Measurements from ENCODE around the gene GALNT9. TPM values are rescaled to one million over a fixed set of nuclear protein-coding genes. Genes with fewer than 3 reads are reported as not detected.

GALNT9 gene
- total RNA-seq, 1 experiment from 2014 or later: not detected

DNA sequence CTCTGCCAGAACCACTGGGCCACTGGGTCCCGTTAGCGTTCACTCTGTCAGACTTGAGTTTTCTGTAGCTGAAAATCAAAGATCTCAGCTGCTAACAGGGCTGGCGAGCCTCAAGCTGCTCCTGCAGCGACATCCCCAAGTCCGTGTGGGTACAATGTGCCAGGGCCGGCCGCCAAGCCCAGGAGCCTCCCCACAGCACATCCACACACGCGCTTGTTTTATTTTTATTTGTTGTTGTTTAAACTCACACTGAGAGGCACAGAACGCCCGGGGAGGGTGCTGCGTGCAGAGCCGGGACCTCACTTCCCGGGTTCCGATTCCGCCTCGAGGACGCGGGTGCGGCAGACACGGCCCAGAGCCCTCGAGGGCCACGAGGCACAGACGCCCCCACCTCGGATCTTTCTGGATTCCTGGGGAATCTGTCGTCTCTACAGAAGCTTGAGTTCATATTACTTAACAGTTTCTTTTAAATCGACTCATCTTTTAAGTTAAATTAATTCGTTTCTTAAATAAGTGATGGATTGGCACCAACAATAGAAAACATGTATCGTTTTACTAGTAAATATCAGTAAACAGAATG, 9.3 kb downstream of the GALNT9 start:
- no peak for DNase-seq (ENCODE audit: low read depth, low spot score)

DNA sequence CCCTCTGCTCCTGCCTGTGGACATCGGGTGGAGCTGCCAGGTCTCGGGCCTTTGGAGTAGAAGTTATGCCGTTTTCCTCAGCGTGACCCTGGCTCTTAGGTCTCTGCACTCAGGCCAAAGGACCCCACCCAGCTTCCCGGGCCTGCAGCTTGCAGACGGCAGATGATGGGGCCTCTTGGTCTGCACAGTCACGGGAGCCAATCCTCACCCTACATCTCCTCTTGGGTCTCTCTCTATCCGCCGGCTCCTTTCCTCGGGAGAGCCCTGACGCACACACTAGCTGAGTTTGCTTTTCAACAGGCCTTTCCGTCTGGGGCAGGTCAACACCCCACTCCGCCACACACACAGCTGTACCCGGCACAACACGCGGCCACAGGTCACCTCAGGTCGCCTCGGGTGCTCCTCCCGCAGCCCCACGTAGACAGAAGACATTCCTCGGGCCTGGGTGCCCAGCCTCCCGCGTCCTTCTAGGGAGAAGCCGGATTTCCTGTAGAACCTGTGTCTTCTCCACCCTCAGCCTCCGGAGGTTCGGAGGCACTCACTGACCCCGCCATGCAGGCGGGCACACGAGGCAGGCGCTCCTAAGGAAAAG, 9.9 kb downstream of the GALNT9 start:
- in situ Hi-C loops (cut with HindIII; ENCODE audit: low pct_unique_long_range_greater_than_20kb, low sequenced_read_pairs): no loop called here
- DNase-seq (ENCODE audit: low read depth, low spot score): no peak

More for the DNA sequence above, 9.3 kb downstream of the GALNT9 start:
- in situ Hi-C loops (cut with HindIII; ENCODE audit: low pct_unique_long_range_greater_than_20kb, low sequenced_read_pairs): no loop called here

DNA sequence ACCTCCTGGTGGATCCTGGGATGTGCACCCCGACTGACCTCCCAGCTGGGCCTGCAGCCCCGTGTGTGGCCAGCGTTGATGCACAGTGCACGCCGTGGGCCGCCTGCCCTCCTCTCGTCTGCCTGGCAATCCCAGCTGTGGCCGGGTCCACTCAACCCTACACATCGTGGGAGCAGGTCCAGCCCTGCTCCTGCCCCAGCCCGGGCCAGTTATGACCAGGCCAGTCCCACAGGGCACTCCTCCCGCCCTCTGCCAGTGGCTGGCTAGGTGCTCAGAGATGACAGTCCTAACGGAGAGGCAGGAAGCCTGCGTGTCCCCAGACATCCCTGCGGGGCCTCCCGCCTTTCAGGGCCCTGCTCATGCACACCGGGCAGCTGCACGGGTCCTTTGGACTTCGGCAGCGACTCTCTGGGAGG, 10.8 kb downstream of the GALNT9 start:
- no peak for DNase-seq (ENCODE audit: low read depth, low spot score)
- in situ Hi-C loops (cut with HindIII; ENCODE audit: low pct_unique_long_range_greater_than_20kb, low sequenced_read_pairs): no loop called here

DNA sequence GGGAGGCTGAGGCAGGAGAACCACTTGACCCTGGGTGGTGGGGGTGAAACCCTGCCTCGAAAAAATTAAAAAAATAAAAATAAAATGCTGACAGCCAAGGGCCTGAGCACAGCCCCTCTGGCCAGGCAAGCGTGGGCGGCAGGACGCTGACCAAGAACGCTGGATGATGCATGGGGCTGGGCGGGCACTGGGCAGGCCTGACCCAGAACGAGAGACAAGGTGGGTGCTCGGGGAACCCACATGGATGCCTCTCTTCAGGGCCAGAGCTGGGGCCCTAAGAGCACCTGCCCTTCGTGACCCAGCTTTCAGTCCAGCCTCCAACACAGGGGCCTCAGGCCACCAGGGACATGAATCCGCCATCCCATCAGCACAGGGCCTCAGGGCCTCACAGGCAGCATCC, 11.3 kb downstream of the GALNT9 start:
- no peak for DNase-seq (ENCODE audit: low read depth, low spot score)

DNA sequence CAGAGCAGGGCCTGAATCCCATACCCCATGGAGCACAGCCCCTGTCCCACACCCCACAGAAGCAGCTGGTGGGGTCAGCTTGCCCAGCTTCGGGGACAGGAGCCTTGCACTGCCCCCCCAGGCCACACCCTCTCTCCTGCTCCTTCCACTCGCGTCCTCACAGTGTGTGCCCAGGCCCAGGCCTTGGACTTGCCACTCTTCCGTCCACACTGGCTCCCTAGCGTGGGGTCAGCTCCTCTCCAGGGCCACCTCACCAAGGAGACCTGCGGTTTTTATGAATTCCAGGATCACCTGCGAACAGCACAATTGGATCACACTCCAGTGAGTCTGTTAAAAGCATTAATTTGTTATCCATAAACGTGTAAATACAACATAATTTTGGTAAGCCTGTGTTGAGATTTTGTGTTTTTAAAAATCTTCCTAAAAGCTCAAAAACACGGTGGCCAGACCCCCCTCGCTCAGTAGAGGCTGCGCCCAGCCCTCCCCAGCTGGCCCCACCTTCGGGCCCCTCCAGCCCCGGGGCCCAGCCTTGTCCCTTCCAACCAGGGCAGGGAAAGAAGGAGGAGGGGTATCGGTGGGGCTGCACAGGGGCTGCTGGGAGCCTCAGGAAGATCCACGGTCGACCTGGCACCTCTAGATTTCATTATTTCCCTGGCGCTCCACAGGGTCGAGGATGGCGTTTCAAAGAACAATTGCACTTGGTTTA, 12.0 kb downstream of the GALNT9 start:
- no peak for DNase-seq (ENCODE audit: low read depth, low spot score)
- in situ Hi-C loops (cut with HindIII; ENCODE audit: low pct_unique_long_range_greater_than_20kb, low sequenced_read_pairs): no loop called here

More for the DNA sequence above, 11.3 kb downstream of the GALNT9 start:
- in situ Hi-C loops (cut with HindIII; ENCODE audit: low pct_unique_long_range_greater_than_20kb, low sequenced_read_pairs): no loop called here

DNA sequence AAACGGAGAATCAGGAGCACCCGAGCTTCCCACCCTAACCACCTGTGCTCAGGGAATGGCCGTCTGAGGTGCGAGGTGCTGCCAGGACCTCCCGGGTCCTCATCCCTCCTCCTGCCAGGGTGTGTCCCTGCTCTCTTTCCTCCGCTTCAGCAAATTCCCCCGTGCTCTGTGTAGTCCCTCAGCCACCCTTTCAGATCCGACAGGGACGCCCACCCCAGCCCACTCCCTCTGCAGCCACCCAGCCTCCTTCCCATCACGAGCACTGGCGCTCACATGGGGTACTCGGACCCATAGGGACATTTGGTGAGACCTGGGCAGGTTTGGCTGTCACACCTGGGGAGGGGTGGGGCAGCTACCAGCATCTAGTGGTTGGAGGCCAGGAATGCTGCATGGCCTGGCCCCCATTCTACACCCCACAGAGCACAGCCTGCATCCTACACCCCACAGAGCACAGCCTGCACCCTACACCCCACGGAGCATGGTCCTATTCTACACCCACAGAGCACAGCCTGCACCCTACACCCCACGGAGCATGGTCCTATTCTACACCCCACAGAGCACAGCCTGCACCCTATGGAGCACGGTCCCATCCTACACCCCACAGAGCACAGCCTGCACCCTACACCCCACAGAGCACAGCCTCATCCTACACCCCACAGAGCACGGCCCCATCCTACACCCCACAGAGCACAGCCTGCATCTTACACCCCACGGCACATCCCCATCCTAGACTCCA, 12.7 kb downstream of the GALNT9 start:
- in situ Hi-C loops (cut with HindIII; ENCODE audit: low pct_unique_long_range_greater_than_20kb, low sequenced_read_pairs): no loop called here
- DNase-seq (ENCODE audit: low read depth, low spot score): no peak

DNA sequence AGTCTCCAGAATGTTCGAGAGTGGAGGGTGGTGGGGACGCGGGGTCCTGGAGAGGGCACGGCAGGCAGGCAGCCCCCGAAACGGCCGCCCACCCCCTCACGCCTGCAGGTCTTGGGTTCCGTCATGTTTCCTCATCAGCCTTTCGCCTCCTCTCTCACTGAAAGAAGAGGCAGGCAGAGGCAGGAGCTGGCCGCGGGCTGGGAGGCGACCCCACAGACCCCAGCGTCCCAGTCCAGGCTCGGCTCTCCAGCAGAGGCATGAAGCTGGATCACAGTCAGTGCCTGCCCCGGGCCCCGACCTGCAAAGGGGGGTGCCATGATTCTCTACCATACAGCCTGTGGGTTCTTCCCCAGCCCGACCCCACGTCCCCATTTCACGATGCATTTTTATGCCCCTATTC, 13.4 kb downstream of the GALNT9 start:
- DNase-seq (ENCODE audit: low read depth, low spot score): no peak
- in situ Hi-C loops (cut with HindIII; ENCODE audit: low pct_unique_long_range_greater_than_20kb, low sequenced_read_pairs): no loop called here

DNA sequence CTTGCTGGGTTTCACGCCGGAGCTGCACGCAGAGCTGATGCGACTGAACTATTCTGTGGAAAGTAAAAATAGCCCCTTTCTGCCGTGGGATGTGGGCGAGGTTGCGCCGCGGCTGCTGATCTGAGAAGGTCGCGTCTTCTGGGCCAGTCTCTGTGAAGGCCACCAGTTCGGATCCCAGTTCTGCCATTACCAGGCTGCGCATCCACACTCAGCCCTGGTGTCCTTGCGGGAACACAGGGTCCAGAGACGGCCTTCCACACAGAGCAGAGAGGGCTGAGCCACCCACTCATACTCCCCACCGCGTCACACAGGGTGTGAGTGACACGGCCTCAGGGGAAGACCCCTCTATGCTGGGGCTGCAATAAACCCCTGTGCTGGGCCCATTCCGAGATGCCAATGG, 13.9 kb downstream of the GALNT9 start:
- in situ Hi-C loops (cut with HindIII; ENCODE audit: low pct_unique_long_range_greater_than_20kb, low sequenced_read_pairs): no loop called here
- no peak for DNase-seq (ENCODE audit: low read depth, low spot score)

DNA sequence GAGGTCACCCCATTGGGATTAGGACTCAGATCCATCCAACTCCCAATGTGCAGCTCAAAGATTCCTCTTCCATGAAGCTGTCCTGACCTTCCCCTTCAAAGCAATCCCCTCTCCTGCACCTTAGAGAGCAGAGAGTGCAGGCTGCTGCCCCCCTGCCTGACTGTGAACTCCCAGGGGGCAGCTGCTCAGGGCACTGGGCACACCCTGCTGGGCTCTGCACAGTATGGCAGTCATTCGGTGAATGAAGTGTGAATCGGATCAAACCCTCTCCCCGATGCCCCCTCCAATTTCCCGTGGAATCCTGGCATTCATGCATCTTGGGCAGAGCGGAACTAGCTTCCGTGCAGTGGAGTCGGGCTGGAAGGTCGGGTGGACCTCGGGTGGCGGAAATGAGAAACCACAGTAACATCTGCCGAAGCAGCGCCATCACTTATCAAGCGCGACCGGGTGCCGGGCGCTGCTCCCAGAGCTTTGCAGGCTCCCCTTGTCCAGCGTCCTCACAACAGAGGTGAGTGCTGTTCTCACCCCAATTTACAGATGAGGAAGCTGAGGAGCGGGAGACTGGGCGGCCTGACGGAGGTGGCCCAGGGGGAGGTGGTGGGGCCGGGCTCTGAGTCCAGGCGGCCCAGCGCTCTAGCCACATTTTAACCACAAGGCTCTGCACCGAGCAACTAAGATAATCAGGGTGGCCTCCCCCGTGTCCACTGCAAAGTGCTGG, 14.7 kb downstream of the GALNT9 start:
- in situ Hi-C loops (cut with HindIII; ENCODE audit: low pct_unique_long_range_greater_than_20kb, low sequenced_read_pairs): no loop called here
- DNase-seq (ENCODE audit: low read depth, low spot score): no peak

DNA sequence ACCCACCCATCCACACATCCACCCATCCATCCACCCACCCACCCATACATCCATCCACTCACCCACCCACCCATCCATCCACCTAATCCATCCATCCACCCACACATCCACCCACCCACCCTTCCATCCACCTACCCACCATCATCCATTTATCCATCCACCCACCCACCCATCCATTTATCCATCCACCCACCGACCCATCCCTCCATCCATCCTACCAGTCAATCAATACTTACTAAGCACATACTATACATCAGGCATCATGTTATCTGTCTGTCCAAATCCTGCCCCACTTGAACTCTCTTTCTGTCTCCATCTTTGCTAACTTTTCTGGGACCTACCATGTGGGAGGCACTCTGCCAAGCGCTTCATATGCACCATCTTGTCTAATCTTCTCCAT, 15.4 kb downstream of the GALNT9 start:
- in situ Hi-C loops (cut with HindIII; ENCODE audit: low pct_unique_long_range_greater_than_20kb, low sequenced_read_pairs): no loop called here
- no peak for DNase-seq (ENCODE audit: low read depth, low spot score)

DNA sequence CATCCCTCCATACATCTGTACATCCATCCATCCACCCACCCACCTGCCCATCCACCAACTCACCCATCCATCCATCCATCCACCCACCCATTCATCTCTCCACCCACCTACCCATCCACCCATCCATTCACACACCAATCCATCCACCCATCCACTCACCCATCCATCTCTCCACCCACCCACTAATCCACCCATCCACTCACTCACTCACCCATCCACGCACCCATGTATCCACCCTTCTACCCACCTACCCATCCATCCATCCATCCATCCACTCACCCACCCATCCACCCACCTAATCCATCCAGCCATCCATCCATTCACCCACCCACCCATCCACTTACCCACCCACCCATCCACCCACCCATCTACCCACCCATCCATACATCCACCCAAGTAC, 16.2 kb downstream of the GALNT9 start:
- in situ Hi-C loops (cut with HindIII; ENCODE audit: low pct_unique_long_range_greater_than_20kb, low sequenced_read_pairs): no loop called here

DNA sequence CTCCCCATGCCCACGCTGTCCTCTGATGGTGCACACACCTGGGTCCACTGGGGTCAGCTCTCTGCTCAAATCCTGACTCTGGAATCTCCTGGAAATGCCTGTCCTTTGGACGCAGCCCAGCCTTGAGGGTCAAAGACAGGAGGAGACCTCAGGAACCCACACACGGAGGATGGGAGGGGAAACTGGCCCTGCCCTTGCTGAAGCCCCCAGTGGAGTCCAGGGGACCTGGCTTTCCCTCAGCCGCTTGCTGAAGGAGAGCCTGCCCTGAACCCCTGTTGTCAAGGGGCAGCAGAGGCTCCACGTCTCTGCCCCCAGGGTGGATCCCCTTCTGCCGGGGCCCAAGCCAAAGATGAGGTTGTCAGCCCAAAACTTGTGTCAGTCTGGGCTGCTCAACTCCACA, 16.9 kb downstream of the GALNT9 start:
- DNase-seq (ENCODE audit: low read depth, low spot score): no peak
- in situ Hi-C loops (cut with HindIII; ENCODE audit: low pct_unique_long_range_greater_than_20kb, low sequenced_read_pairs): no loop called here

More for the DNA sequence above, 16.2 kb downstream of the GALNT9 start:
- no peak for DNase-seq (ENCODE audit: low read depth, low spot score)

DNA sequence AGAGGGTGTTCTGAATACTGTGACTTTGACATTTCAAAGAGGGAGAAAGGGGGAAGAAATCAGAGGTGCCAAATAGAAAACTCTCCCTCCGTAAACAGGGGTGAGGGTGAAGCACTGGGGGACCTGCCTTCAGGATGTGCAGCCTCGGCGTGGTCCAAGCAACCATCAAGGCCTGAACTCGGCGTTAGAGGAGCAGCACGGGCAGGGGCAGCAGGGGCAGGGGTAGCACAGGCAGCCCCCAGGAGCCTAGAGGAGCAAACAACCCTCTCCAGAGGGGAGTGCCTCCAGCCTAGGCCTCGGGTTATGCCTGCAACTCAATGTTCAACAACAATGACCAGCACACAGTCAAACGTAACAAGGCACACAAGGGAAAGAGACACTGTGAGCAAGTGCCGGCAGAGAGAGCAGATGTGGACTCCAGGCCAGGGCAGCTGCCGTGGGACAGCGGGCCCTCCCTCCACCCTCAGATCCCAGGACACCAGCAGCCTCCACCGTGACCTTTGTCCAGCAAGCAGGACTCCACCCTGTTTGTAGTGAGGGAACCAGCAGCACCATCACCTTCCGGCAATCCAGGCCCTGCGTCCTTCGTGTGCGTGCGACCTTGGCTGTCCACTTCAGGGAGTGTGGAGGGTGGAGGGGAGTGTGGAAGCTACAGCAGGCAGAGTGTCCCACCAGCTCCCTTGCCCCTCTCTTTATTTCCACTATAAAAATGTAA, 18.0 kb downstream of the GALNT9 start:
- in situ Hi-C loops (cut with HindIII; ENCODE audit: low pct_unique_long_range_greater_than_20kb, low sequenced_read_pairs): no loop called here
- DNase-seq (ENCODE audit: low read depth, low spot score): no peak

DNA sequence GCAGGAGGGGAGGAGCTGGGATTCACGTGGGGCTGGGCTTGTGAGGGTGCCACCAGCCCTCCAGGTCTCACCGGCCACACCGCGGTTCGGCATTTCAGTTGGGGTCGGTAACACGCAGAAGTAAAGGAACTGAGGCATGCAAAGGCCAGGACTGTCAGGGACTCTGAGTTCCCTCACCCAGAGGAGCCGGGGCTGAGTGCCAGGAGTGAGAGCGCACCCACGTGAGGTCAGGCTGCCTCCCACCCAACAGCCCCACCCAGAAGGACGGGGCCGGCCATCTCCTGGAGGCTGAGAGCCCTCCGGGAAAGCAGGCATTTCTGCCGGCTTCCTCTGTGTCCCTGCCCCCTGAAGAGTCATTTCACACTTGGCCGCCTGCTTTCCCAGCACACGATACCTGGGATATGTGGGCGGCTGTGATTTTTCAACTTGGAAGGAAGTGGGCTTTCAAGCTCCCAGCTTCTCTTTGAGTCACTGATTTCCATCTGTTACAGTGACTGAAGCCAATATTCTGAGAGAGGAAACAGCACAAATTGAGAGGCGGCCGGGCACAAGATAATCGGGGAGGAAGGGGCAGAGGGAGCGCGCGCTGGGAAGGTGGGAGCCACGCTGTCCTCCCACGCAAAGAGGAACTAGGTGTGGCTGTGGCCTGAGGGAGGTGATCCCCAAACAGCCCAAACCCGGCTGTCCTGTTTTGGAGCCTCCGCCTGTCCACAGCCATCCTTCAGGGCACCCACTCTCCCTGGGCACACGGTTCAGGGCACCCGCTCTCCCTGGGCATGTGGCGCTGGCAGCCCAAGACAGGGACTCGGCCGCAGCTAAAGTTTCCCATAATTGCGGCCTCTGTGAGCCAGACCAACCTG, 19.0 kb downstream of the GALNT9 start:
- no peak for DNase-seq (ENCODE audit: low read depth, low spot score)
- in situ Hi-C loops (cut with HindIII; ENCODE audit: low pct_unique_long_range_greater_than_20kb, low sequenced_read_pairs): no loop called here

DNA sequence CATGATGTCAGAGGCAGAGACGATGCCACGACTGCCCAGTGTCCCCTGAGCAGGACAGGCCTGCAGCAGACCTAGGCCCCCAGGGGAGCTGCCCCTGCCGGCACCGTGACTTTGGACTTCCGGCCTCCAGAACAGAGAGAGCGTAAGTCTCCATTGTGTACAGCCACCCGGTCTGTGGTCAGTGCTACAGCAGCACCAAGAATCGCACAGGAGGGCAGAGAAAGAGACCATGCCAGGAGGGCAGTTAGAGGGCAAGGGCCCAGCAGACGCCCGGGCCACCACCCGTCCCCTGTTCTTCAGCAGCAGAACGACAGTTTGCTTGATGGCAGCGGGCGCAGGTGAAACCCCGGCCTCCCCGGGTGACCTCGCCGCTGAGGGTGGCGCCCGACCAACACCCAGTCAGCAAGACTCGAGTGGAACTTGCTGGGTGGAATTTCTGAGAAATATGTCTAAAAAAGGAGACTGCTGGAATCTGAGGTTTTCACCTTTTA, 19.7 kb downstream of the GALNT9 start:
- in situ Hi-C loops (cut with HindIII; ENCODE audit: low pct_unique_long_range_greater_than_20kb, low sequenced_read_pairs): no loop called here

DNA sequence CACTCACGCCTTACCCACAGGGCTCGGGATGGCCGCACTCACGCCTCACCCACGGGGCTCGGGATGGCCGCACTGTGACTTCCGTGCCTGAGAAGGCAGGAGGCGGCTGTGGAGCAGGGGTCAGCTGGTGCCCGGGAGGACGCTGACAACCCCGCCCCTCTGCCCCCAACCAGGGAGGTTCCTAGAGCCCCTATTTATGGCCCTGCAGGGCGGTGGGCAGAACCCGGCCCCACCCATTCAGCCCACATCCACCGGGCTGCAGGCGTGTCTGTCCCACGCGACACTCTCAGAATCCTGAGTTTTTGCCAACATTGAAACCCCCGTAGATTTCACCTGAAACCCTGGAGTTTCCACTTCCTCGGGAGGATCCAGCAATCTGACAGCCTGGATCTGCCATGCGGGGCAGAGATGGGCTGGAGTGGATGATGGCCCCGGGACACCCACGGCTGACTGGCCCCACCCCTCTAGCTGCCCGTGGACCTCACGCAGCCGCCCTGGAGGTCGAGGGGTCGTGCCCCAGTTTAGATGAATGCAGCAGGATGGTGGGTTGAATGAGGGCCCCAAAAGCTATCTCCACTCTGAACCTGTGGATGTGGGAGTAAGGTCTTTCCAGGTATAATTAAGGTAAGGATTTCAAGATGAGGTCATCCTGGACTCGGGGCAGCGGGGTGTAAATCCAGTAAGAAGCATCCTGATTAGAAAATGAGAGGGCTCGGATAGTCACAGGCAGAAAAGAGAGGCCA, 20.4 kb downstream of the GALNT9 start:
- in situ Hi-C loops (cut with HindIII; ENCODE audit: low pct_unique_long_range_greater_than_20kb, low sequenced_read_pairs): no loop called here
- DNase-seq (ENCODE audit: low read depth, low spot score): no peak

More for the DNA sequence above, 19.7 kb downstream of the GALNT9 start:
- DNase-seq (ENCODE audit: low read depth, low spot score): no peak

Measured in SK-MEL-5 (cell line).